ENCODE measurements around the gene CYSLTR1. TPM values are rescaled to one million over a fixed set of nuclear protein-coding genes. Genes with fewer than 3 reads are reported as not detected.

Gene CYSLTR1
- total and polyA plus RNA-seq, 2 of the 4 experiments (the other 2 are of a cell fraction) = not detected

DNA sequence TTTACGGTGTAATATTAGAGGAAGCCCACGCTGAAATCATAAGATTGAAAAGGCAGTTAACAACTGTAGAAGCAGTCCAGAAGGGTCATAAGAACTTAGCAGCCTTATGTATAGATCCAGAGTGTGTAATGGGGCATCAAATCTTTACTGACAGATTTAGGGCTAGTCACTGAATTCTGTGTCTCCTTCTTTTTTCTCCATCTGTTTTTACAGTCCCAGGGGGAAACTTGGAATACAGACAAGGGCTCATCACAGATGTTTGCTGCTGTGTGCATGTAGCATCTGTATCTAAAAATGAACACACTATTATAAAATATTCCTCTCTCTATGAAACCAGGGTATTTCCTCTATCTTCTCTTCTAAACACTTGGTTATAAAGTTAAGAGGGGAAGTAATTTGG lies 43.9 kb downstream of the CYSLTR1 start:
- H3K27me3 ChIP-seq (ENCODE audit: control insufficient read depth, insufficient read depth, low read length) = no peaks in the 10 kb centered on the region
- no CpG with 5 or more reads among the region's 2 CpGs for WGBS, 2 experiments (ENCODE audit: extremely low coverage in 2 of 2, insufficient read length in 1 of 2)
- no peaks in the 10 kb centered on the region for H4K20me1 ChIP-seq (ENCODE audit: insufficient read depth, low read length)
- no peak overlapping the region for H4K8ac ChIP-seq (ENCODE audit: low read depth in 2 of 2, low read length in 2 of 2)
- no peak overlapping the region for H2BK5ac ChIP-seq (ENCODE audit: low read depth, low read length, poor library complexity, severe bottlenecking)
- CTCF ChIA-PET = no interaction called here
- dilution Hi-C loops (cut with HindIII; ENCODE audit: low sequenced_read_pairs, unreplicated experiment) (no loop called here), intact Hi-C loops (cut with micrococcal nuclease) (no loop called here), in situ Hi-C loops (cut with MboI; ENCODE audit: low sequenced_read_pairs) (no loop called here)
- no peak overlapping the region for H4K5ac ChIP-seq (ENCODE audit: low read depth, low read length)
- no peak overlapping the region for H2BK20ac ChIP-seq (ENCODE audit: low read depth, low read length)
- no peak overlapping the region for H3K18ac ChIP-seq (ENCODE audit: low read depth, low read length)
- no peak overlapping the region for H2AK5ac ChIP-seq (ENCODE audit: low read depth, low read length)
- no peak overlapping the region for H3K14ac ChIP-seq (replicated peaks; ENCODE audit: low read depth, low read length)
- ATAC-seq (ENCODE audit: low read depth) (no peak), DNase-seq (no peak)
- POLR2A ChIA-PET (ENCODE audit: unreplicated experiment) = no interaction called here
- H3K4ac ChIP-seq (ENCODE audit: low read depth, low read length) = no peak overlapping the region
- H4K91ac ChIP-seq (ENCODE audit: insufficient read depth, low read depth, low read length) = no peak overlapping the region
- BruUV-seq (replicated peaks) = no TSS peak
- no peak overlapping the region for H2AFZ ChIP-seq (replicated peaks; ENCODE audit: low read length, poor library complexity)
- H3K56ac ChIP-seq (ENCODE audit: extremely low read depth, insufficient read depth, low read length) = no peak overlapping the region
- H2AK9ac ChIP-seq (replicated peaks; ENCODE audit: low read depth, low read length, poor library complexity) = no peak overlapping the region
- H3K36me3 ChIP-seq (ENCODE audit: control insufficient read depth, insufficient read depth, low read length) = no peaks in the 10 kb centered on the region
- no peak overlapping the region for H3K23ac ChIP-seq (ENCODE audit: low read depth, low read length)
- no peak overlapping the region for H3K9ac ChIP-seq (ENCODE audit: low read depth, low read length)
- H3K9me3 ChIP-seq (ENCODE audit: control insufficient read depth, insufficient read depth, low read length) = no peaks in the 10 kb centered on the region
- no peak overlapping the region for H2BK15ac ChIP-seq (ENCODE audit: low read depth, low read length)
- H3K4me2 ChIP-seq (ENCODE audit: low read depth, low read length) = no peak overlapping the region
- TF ChIP-seq, protein P1, sequence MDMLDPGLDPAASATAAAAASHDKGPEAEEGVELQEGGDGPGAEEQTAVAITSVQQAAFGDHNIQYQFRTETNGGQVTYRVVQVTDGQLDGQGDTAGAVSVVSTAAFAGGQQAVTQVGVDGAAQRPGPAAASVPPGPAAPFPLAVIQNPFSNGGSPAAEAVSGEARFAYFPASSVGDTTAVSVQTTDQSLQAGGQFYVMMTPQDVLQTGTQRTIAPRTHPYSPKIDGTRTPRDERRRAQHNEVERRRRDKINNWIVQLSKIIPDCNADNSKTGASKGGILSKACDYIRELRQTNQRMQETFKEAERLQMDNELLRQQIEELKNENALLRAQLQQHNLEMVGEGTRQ (IDR thresholded peaks at IDR 0.05; ENCODE audit: low read depth, low read length) = no peak
- TF ChIP-seq FOS (IDR thresholded peaks at IDR 0.05; ENCODE audit: low read depth, low read length) = no peak
- TF ChIP-seq MXI1 (IDR thresholded peaks at IDR 0.05; ENCODE audit: borderline replicate concordance, low read depth, low read length) = no peak
- TF ChIP-seq NFE2L2 (IDR thresholded peaks at IDR 0.05; ENCODE audit: low read depth, low read length) = no peak
- TF ChIP-seq MAZ (IDR thresholded peaks at IDR 0.05; ENCODE audit: borderline replicate concordance, low read depth, low read length) = no peak
- no peak for TF ChIP-seq RCOR1 (IDR thresholded peaks at IDR 0.05; ENCODE audit: insufficient replicate concordance, low read length)
- TF ChIP-seq, protein P2, sequence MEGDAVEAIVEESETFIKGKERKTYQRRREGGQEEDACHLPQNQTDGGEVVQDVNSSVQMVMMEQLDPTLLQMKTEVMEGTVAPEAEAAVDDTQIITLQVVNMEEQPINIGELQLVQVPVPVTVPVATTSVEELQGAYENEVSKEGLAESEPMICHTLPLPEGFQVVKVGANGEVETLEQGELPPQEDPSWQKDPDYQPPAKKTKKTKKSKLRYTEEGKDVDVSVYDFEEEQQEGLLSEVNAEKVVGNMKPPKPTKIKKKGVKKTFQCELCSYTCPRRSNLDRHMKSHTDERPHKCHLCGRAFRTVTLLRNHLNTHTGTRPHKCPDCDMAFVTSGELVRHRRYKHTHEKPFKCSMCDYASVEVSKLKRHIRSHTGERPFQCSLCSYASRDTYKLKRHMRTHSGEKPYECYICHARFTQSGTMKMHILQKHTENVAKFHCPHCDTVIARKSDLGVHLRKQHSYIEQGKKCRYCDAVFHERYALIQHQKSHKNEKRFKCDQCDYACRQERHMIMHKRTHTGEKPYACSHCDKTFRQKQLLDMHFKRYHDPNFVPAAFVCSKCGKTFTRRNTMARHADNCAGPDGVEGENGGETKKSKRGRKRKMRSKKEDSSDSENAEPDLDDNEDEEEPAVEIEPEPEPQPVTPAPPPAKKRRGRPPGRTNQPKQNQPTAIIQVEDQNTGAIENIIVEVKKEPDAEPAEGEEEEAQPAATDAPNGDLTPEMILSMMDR (conservative IDR thresholded peaks at IDR 0.05; ENCODE audit: low read depth, low read length) = no peak
- TF ChIP-seq SMC3 (IDR thresholded peaks at IDR 0.05; ENCODE audit: low read depth, low read length) = no peak
- no peak for TF ChIP-seq CHD1 (IDR thresholded peaks at IDR 0.05; ENCODE audit: low read depth, low read length)
- TF ChIP-seq RAD21 (IDR thresholded peaks at IDR 0.05; ENCODE audit: low read length) = no peak
- TF ChIP-seq MAFK (IDR thresholded peaks at IDR 0.05; ENCODE audit: low read depth, low read length) = no peak
- no peak for TF ChIP-seq CEBPB (IDR thresholded peaks at IDR 0.05; ENCODE audit: low read depth, low read length)
- TF ChIP-seq RFX5 (IDR thresholded peaks at IDR 0.05; ENCODE audit: low read depth, low read length) = no peak
- TF ChIP-seq BHLHE40 (IDR thresholded peaks at IDR 0.05; ENCODE audit: low read depth, low read length) = no peak
- TF ChIP-seq, protein P3, sequence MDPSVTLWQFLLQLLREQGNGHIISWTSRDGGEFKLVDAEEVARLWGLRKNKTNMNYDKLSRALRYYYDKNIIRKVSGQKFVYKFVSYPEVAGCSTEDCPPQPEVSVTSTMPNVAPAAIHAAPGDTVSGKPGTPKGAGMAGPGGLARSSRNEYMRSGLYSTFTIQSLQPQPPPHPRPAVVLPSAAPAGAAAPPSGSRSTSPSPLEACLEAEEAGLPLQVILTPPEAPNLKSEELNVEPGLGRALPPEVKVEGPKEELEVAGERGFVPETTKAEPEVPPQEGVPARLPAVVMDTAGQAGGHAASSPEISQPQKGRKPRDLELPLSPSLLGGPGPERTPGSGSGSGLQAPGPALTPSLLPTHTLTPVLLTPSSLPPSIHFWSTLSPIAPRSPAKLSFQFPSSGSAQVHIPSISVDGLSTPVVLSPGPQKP (IDR thresholded peaks at IDR 0.05; ENCODE audit: borderline replicate concordance, low read depth, low read length) = no peak
- no peak for TF ChIP-seq POLR2A (IDR thresholded peaks at IDR 0.05; ENCODE audit: low read depth, low read length)
- no peak overlapping the region for H3K27ac ChIP-seq (ENCODE audit: insufficient read depth, low read length)
- no peaks in the 10 kb centered on the region for H3K79me1 ChIP-seq (ENCODE audit: low read depth in 1 of 2, low read length in 2 of 2)
- H3K4me1 ChIP-seq (ENCODE audit: control insufficient read depth, insufficient read depth, low read length) = no peaks in the 10 kb centered on the region
- no peak overlapping the region for H3K4me3 ChIP-seq (ENCODE audit: insufficient read depth, low read depth, low read length)
- no peak overlapping the region for H2BK120ac ChIP-seq (ENCODE audit: low read depth, low read length)
- no peaks in the 10 kb centered on the region for H3K9me1 ChIP-seq (ENCODE audit: insufficient read depth, low read length)
